Measurements from ENCODE around the gene SHLD3.
"Not testable (repeated sequence)": the region's sequence is repeated elsewhere in the genome, so short reads cannot be mapped to it uniquely, and the experiment has no call there.

Gene SHLD3, protein sequence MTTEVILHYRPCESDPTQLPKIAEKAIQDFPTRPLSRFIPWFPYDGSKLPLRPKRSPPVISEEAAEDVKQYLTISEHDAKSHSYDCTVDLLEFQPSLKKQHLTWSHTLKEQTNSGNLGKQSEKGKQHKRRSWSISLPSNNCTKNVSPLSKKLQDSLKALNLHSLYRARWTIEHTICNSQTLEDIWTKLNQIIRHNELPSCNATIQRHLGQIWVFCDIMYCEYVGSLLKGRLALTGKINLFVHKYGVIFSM

DNA sequence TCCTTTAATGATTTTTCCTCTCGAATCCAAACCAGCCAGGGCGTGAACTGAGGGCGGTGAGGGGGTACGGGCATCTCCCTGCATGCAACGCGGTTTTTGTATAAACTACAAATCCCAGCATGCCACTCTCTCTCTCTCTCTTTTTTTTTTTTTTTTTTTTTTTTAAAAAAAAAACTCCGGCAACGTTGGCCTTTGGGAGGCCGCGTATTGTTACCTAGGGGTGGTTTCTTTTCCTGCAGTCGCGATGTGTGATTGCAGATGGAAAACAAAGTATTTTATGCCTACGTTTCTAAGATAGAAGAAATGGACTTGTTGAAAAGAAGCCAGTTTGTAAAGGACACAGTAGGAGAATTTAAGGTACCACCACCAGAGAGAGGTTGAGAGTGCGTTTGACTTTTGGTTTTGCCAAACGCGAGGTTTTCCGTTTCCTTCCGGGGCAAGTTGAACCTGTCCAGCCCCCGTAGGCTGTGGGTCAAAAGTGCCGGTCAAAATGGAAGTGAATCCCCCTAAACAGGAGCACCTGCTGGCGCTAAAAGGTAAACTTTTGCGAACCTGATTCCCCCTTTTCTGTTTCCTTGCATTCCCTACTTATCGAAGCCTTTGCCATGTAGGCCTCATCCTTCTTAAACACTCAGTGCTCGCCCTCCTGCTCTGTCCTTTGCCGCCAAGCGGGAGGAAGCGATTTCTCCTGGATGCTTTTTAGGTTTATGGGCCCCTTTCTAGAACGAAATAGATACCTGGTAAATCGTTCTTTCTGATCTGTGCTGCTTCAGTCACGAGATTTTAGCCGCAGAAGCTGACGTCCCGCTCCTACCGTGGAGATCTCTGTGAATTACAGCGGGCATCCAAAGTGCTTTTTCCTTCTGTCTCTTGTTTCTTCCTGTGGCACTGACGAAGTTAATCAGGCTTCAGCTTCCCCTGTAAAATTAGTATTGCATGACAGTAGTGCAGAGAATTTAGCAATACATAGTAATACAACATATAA is at the start of gene SHLD3, which contains the start of gene TRAPPC13:
SHLD3 (plus strand) TSS at position 457 of the 985 bp plus-strand sequence. CDS start 4,561 bp downstream, outside the sequence.
TRAPPC13 (plus strand) TSS at position 457 of the 985 bp plus-strand sequence; CDS start at position 491, 34 bp downstream.
- peak; percentile 64 to 72 for DNase-seq (ENCODE audit: low read depth in 2 of 2)

DNA sequence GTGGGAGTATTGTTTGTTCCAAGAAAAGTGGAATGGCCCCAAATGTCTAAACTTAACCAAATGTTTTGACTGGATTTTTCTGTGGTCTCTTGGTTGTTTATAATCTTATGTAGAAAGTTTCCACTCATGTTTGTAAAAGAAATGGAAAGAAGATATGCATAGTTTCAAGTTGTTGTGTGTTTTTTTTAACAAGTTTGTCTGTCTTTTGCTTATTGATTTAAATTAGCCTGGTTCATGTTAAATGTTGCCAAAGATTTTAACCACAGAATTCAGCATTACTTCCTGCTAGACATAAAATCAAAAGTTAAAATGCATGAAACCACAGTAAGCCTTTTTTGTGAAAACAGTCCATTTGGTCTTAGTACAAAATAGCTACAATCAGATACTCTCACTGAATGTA is 47.7 kb upstream of the SHLD3 start:
- DNase-seq (ENCODE audit: low read depth in 2 of 2): no peak

DNA sequence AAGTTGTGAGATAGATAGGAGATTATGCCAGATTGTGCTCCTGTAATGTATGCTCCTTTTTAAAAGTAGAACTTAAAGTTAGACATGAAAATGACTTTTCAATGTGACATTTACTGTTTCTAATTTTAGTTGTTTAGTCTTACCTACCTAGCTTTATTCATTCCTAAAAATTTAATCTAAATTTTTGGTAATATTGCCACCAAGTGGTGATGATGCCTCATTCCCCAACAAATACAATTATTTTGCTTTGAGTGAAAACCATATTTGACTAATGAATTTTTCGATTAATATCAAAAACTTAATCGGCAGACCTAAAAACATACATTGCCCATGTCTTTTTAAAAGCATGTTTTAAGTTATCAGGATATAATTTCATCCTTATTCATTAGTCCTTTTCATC is 36.1 kb upstream of the SHLD3 start:
- no peak for DNase-seq (ENCODE audit: low read depth in 2 of 2)

DNA sequence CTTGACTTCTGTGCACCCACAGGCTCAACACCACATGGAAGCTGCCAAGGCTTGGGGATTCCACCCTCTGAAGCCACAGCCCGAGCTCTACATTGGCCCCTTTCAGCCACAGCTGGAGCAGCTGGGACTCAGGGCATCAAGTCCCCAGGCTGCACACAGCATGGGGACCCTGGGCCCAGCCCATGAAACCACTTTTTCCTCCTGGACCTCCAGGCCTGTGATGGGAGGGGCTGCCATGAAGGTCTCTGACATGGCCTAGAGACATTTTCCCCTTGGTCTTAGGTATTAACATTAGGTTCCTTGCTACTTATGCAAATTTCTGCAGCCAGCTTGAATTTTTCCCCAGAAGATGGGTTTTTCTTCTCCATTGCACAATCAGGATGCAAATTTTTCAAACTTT is 23.1 kb upstream of the SHLD3 start:
- not testable (repeated sequence) for DNase-seq (ENCODE audit: low read depth in 2 of 2)

DNA sequence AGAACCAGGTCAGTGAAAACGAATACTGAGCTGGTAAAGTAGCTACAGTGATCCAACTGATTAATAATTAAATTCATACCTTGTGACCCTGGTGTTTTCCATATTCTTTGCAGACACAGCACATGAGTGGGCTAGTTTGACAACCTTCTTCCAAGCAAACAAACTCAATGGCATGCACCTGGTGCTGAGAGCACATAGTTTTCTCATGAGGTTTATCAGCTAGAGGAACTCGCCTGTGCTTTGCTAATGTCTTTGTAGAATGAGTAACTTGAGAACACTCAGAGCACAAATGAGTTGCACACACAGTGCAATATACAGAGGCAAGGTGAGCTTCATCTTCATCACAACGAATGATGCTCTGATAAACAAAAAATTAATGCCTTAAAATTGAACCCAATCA is 13.3 kb upstream of the SHLD3 start:
- DNase-seq (ENCODE audit: low read depth in 2 of 2): no peak

DNA sequence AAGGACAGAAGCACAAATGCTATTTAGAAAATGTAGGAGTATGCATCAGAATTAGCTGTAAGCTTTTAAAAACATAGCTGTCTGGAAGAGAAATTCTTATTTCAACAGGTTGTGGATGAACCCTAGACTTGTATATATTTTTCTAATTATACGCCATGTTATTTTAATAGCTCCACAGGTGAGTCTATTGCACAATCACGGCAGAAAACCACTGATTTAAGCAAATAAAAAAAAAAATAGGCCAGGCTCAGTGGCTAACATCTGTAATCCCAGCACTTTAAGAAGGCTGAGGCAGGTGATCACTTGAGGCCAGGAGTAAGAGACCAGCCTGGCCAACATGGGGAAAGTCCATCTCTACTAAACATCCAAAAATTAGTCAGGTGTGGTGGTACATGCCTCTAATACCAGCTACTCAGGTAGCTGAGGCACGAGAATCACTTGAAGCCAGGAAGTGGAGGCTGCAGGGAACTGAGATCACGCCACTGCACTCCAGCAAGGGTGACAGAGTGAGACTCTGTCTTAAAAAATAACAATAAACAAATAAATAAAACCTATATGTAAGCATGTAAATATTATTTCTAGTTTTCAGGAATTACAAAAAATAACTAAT is 12.4 kb upstream of the SHLD3 start:
- DNase-seq (ENCODE audit: low read depth in 2 of 2): no peak

DNA sequence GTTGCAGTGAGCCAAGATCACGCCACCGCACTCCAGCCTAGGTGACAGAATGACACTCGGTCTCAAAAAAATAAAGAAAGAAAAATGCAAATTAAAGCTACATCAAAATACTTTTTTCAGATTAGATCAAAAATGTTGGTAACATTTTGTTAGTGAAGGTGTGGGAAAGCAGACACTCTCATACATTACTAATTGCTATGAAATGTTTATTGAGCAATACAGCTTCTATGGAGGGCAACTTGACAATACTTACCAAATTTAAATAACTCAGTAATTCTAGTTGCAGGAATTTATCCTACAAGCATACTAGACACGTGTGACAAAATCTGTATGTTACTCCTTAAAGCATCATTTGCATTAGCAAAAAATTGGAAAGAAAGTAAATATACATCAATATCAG is 4.8 kb upstream of the SHLD3 start:
- DNase-seq (ENCODE audit: low read depth in 2 of 2): no peak

DNA sequence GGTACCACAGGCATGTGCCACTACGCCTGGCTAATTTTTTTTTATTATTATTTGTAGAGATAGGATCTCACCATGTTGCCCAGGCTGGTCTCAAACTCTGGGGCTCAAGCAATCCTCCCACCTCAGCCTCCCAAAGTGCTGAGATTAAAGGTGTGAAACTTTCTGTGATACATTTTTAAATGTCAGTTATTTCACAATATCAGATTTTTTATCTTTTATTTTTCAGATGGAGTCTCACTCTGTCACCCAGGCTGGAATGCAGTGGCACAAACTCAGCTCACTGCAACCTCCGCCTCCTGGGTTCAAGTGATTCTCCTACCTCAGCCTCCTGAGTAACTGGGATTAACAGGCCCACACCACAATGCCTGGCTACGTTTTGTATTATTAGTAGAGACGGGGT is 2.9 kb upstream of the SHLD3 start:
- DNase-seq (ENCODE audit: low read depth in 2 of 2): not testable (repeated sequence)

DNA sequence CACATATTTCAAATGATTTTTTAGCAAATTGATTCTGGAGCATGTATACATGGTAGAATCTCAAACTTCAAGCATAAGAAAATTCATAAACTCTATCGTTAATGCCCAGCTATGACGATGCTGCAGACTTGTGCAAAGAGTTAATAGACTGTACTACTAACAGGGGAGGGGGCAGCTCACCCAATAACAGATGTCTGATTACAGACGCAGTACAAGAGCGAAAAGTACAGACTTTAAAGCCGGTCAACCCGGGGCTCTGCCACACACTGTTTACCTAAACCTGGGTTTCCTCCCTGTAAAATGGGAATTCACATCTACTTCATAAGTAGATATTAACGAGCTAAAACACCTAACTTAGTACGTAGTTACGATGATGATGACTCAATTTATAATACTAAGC is 1.3 kb upstream of the SHLD3 start:
- DNase-seq (ENCODE audit: low read depth in 2 of 2): no peak

DNA sequence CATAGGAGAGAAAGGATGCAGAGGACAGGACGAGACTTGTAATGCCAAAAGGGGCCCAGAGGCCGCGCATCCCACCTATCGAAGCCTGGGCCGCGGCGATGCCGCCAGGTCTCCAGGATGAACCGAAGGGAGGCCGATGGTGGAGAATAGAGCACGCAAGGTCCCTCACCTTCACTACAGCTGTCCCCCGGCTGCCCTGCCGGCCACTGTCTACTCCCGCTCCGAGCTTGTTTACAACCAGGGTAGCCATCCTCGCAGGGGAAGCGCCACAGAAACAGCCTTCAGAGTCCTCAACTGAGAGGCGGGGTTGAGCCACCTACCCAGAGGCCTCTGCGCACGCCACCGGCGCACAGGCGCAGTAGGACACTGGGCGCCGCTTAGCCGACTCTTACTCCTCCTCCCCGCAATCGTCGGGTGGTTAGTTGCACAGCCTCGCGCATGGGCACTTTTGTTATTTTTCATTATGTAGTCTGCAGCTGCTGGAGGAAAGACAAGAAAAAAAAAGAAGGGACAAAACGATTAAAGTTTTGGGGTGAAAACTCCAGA is 729 bp upstream of the SHLD3 start, which contains the start of gene TRIM23:
TRIM23 (minus strand) TSS at position 309 of the 546 bp plus-strand sequence; CDS start at position 250, 59 bp downstream.
- DNase-seq (ENCODE audit: low read depth in 2 of 2): peak; percentile 72 to 76

DNA sequence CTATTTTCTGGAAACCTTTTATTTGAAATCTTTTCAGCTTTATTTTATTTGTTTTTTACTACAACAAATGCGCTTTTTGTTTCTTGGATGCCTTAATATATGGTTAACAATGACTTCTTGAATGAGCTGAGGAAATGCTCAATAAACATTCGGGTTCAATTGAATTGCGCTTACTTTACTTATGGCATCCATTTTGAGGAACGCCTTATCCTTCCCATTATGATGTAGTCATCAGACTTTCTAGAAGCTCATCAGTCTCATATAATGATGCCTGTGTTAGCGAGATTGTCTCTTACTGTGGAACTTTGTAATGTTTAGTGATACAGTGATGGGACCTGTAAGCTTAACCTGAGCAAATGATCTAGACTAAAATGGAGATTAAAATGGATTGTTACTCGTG is 916 bp downstream of the SHLD3 start:
- DNase-seq (ENCODE audit: low read depth in 2 of 2): no peak

DNA sequence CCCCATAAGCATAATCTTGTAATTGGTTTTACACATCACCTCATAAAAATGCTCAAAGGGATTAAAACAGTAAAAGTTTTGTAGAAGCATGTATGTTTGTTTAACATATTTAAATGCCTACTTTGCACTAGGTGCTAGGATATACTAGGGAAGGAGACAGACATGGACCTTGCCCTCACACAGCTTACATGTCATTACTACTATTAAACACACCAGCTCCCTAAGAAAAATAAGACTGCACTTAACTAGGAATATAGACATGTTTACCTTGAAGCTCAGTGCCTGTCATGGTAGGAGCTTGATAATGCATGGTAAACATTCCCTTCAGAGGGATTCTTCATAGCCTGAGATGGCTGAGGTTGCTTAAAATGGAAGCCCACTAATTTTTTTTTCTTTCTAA is 6.2 kb downstream of the SHLD3 start:
- no peak for DNase-seq (ENCODE audit: low read depth in 2 of 2)

DNA sequence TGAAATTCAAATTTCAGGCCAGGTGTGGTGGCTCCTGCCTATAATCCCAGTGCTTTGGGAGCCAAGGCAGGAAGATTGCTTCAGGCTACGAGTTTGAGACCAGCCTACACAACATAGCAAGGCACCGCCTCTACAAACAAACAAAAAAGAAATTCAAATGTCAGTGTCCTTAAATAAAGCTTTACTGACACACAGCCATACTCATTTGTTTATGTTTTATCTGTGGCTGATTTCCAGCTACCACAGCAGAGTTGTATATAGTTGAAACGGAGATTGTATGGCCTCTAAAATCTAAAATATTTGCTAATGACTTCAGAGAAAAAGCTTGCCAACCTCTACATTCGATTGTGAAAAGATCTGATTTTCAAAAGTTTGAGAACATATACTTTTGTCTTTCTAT is 15.4 kb downstream of the SHLD3 start:
- no peak for DNase-seq (ENCODE audit: low read depth in 2 of 2)

DNA sequence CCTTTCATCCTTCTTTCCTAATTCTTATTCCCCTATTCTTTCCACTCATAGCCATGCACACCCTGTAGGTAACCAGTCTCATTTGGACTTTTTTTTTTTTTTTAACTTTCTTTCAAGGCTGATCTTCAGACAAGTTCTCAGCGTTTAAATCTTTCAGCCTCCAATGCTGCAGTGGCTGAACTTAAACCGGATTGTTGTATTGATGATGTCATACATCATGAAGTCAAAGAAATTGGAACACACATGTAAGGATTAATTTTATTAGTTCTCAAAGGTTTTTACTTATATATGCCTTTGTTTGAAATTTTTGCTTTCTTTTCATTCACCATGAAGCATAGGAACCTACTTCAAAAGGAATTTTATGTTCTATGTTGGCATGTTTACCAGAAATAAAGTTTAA is 22.1 kb downstream of the SHLD3 start:
- DNase-seq (ENCODE audit: low read depth in 2 of 2): no peak

DNA sequence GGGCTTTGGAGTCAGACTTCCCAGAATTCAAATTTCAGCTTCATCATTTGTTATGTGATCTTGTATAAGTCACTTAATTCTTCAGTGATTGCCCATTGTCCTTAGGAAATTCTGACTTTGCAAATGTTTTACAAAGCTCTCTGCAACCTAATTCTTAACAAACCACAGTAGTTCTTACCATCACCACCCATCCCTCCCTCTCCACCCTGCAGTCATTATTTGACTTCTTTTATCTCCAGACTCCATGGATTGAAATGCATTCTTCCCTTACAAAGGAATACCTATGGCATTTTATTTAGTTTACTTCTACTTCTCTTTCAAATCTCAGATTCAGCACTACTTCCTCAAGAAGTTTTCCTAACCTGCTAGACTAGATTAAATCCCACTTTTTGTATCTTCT is 23.1 kb downstream of the SHLD3 start:
- DNase-seq (ENCODE audit: low read depth in 2 of 2): no peak

DNA sequence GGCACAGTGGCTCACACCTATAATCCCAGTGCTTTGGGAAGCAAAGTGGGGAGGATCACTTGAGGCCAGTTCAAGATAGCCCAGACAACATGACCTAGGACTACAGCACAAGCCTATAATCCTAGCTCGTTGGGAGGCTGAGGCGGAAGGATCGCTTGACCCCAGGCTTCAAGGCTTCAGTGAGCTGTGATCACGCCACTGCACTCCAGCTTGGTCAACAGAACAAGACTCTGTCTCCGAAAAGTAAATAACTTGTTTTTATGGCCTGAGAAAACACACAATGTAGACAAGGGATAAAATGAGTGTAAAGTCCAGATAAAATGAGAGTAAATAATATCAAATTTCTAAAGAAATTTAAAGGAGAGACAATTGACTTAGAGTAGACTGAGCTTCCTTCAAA is 26.3 kb downstream of the SHLD3 start:
- no peak for DNase-seq (ENCODE audit: low read depth in 2 of 2)

DNA sequence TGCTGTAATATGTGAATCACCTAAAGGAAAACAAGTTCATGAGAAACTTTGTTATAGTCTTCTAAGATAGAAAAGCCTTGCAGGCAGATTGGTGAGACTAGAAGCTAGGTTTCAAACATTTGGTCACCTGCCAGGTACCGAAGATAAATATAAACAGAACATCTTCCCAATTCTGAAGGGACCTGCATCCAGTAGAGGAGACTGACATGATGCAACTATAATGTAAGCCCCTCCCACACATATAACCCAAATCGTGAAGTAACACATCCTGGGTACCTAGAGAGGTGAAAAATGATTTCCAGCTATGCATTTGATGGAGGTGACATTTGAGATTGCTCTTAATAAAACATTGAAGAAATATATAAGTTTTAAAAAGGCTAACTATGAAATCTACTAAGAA is 29.9 kb downstream of the SHLD3 start:
- DNase-seq (ENCODE audit: low read depth in 2 of 2): no peak

DNA sequence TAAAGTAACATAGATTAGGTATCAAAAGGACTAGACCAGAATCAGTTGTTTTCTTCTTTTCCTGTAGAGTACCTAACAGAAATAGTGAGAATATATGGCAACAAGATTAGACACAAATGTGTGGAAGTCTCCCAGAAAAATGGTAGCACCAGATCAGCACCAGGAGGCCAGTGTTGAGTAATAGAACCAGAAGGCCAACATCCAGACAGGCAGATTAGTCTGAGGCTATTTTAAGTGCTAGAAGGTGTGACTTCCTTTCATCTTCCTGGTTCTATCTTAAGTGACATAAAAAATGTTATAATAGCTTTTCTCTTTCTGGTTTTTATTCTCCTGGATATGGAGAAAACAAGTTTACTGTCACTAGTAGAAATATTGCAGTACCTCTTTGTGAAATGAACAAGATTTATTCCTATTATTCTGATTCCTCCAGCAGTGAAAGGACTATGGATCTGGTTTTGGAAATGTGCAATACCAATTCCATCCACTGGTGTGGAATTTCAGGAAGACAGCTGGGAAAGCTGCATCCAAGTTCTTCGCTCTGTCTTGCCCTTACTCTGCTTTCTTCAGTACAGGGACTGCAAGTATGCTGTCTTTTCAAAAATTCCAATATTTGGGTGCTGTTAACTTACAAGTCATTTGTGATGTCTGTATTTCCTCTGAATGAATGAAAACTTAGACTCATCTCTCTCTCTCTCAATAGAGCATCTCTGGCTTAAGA is 39.1 kb downstream of the SHLD3 start:
- DNase-seq (ENCODE audit: low read depth in 2 of 2): peak in 1 of 2 experiments; percentile 3

DNA sequence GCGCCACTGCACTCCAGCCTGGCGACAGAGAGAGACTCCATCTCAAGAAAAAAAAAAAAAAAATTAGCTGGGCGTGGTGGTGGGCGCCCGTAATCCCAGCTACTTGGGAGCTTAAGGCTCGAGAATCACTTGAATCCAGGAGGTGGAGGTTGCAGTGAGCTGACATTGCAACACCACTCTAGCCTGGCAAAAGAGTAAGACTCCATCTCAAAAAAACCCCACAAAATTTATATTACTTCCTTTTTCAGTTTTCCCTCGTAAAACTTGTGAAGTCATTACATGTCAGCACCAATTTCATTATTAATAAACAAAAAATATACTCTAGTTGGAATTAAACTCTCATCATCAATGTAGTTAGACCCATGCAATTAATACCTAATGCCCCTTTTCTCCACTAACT is 43.9 kb downstream of the SHLD3 start:
- no peak for DNase-seq (ENCODE audit: low read depth in 2 of 2)

DNA sequence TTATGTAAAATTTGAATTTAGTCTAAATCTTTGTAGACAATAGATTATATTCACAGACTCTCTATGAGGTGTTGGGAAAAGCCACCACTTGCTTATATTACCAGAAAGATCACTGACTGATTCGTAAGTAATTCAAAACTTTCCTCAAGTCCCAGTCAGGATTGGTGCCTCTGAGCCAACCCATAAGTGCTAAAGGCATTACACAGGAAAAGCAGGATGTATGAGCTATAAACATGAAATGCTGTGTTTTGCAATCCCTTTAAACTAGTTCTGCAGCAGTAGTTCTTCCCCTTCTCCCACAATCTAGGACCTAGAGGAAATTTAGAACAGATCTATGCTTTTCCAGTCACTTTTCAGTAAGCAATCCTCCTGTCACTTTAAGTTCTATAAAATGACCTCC is 48.0 kb downstream of the SHLD3 start:
- DNase-seq (ENCODE audit: low read depth in 2 of 2): peak; percentile 21 to 24

DNA sequence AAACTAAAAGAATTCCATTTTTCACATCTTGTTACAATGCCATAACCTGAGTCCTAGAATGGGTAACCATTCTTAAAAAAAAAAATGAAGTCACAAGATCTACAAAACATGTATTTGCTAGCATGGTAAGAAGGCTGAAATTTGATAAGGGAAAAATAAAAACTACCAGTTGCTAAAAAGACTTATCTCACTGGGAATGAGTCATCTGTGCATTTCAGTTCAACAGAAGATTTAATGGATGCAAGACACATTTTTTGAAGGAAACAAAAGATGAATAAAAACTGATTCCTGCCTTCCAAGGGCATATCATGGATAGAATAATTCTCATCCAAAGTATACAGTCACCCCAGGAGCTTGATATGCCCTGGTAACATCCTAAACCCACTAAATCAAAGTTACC is 49.9 kb downstream of the SHLD3 start:
- DNase-seq (ENCODE audit: low read depth in 2 of 2): no peak
